CMK (cell line): ENCODE measurements around the gene GPHB5.
"Not testable (repeated sequence)": the region's sequence is repeated elsewhere in the genome, so short reads cannot be mapped to it uniquely, and the experiment has no call there.

Source experiments
- DNase-seq: peaks from one replicate; pipeline ENCODE4 v3.0.0-alpha.2; 2010; ENCODE audit warnings: low read depth

GPHB5 gene

DNA sequence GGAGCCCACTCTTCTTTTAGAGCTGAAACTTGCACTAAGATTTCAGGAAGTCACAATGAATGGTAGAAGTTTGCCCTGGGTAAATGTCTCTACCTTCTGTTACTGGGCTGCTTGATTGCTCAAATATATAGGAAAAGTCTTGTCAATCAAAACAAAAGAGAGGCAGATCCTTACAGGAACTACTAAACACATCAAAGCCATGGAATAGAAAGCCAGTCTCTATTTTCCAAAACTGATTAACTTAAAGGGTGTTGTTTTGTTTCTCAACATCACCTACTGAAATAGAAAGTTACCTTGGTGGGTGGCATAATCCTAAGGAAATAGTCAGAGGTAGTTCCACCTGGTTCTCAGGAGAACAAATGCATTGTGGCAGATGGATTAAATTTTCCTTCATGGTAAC, at the start of gene GPHB5:
GPHB5 (minus strand) TSS at position 101 of the 400 bp plus-strand sequence. CDS start 1,086 bp downstream, outside the sequence.
- no peak for DNase-seq

GRCh38 chr14:63367742-63368364, 49.1 kb upstream of the GPHB5 start:
- DNase-seq: no peak

DNA sequence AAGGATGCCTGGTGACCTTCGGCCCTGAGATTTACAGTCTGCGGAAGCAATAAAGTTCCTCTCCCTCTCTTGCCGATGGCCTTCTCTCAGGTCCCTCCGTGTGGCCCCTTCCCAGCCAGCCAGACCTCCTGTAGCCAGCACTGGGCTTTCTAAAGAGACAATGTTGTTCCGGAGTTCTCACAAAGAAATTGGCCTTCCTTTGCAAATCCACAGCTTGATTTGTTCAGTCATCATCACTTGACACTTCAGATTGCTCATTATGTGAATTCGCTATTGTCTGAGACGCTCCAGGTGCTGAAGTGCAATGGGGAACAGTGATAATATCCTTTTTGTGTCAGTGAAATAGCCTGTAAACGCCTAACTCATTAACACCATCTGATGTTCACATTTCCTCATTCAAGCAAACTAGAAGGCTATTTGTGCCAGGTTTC, 43.7 kb upstream of the GPHB5 start:
- no peak for DNase-seq

GRCh38 chr14:63361790-63362189, 43.1 kb upstream of the GPHB5 start:
- no peak for DNase-seq

DNA sequence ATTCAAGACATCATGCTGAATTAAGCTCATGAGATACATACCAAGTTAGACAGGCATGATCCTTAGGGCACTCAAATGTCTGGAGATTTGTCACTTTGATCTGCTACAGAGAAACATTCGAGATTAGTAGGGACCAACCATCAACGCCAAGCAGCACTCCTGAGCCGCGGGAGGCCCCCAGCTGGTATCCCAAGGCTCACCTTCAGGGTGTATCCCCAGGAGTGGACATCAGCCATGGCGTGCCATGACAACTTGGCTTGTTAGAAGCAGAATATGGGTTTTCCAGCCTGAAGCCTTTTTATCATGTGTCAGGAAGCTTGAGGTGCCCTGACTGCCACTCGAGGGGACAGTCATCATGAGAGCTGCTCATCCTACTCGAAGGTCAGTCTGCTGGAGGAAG, 39.1 kb upstream of the GPHB5 start:
- no peak for DNase-seq

- no peak for DNase-seq
Measured at GRCh38 chr14:63345826-63346225, 27.1 kb upstream of the GPHB5 start.

DNA sequence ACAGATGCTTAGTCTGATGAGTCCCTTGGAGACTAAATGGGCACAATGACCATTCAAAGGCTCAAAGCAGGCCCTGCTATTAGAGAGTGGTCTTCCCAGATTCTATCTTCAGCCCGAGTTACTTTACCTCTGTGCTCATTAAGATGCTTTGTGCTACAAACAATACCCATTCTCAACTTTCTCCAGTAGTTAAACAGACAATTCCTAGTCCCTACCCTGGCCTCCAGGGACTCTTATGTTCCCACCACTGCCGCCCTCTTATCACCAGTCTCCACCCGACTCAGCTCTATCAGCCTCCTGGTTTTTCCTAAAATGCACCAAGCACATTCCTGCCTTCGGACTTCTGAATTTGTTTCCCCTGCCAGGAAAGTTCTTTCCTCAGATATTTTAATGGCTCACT, 25.6 kb upstream of the GPHB5 start:
- DNase-seq: no peak

DNA sequence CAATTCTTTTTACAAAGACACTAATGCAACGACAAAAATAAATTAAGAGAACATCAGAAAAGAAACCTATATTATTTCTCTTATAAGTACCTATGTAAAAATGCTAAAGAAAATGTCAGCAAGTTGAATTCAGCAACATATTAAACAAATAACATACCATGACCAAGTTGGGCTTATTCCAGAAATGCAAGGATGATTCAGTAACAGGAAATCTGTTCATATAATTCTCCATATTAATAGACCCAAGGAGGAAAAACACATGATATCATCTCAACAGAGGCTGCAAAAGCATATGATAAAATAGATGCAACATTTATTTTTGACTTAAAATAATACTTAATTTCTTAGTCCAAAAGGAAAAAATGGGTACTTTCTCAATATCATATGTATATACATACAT, 25.1 kb upstream of the GPHB5 start:
- no peak for DNase-seq

GRCh38 chr14:63342371-63342770, 23.6 kb upstream of the GPHB5 start:
- DNase-seq: no peak

- no peak for DNase-seq
Measured at GRCh38 chr14:63328787-63329737, 10.3 kb upstream of the GPHB5 start.

- no peak for DNase-seq
Measured at GRCh38 chr14:63326840-63327239, 8.1 kb upstream of the GPHB5 start.

DNA sequence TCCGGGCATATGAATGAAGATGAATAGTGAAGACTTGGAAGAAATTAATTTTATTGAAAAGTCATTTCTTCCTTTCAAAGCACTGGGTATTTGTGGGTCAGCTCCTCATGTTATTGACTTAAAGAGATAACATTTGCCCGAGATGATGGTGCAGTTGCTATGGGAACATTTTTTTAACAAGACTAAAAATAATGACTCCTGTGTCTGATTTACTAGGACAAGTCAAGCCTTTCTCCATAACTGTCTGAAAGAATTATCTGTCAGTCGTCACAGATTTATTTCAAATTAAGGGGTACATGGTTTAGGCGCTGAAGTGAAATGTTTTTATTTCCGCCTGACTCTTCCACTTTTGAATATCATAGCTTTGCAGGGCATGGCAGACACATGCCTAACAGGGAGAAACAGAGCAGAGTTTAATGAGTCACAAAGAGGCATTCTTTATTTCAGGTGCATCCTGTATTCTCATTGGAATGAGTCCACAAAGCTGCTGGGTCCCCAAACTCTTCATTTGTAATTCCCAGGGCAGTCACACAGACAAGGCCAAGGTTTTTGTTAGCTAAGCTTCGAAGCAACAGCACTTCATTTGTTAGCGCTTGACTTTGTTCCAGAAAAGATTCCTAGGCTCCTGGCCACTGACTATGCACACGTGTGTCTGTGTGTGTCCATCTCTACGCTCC, 4.3 kb upstream of the GPHB5 start:
- DNase-seq: no peak

DNA sequence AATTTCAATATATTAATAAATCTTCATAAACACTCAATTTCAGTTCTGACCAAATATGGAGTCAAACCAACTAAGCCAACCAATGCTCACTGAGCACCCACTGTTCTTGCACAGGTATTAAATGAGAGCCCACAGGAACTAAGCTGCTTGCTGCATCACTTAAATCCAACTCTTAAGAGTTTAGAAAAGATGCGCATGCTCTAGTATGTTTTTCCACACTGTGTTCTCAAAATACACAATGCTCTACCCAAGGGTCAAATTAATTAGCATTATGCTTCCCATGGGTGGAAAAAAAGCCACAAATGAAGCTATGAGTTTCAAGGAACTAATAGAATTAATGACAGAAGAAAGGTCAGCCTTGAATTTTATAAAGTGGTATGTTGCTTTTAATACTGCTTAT, 3.7 kb upstream of the GPHB5 start:
- no peak for DNase-seq

- DNase-seq: no peak
Measured at GRCh38 chr14:63308723-63309317, 9.9 kb downstream of the GPHB5 start.

GRCh38 chr14:63304429-63304828, 14.3 kb downstream of the GPHB5 start:
- DNase-seq: not testable (repeated sequence)

GRCh38 chr14:63301891-63302534, 16.7 kb downstream of the GPHB5 start:
- no peak for DNase-seq

- DNase-seq: no peak
Measured at GRCh38 chr14:63300854-63301253, 17.9 kb downstream of the GPHB5 start.

DNA sequence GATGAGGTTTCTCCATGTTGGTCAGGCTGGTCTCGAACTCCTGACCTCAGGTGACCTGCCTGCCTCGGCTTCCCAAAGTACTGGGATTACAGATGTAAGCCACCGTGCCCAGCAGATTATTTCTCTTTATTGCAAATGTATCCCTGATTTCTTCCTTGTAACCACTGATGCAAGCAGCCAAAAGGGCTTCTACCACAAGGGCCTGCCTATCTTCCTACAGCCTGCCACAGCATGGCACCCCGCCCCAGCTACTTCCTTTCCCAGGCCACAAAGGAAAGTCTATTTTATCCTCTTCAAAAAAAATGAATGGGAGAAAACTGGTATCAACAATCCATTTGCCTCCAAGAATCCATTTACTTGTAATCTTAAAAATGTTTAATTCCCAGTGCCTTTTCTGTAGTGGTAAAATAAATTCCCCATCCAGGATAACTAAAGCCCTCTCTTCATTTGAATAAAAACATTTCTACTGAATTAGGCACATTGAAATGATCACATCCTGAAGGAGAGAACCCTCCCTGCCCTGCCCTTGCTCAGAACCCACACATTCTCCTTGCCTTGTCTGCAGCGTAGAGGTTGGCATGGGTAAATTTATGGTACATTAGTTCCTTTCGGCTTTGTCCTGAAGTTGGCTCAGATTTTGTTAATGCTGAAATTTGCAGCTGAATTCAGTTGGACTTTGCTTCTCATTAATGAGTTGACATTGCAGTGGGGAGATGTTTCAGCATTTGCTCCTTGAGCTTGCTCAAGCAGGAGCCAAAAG, 19.2 kb downstream of the GPHB5 start:
- DNase-seq: no peak

GRCh38 chr14:63297372-63298063, 21.2 kb downstream of the GPHB5 start:
- DNase-seq: no peak

DNA sequence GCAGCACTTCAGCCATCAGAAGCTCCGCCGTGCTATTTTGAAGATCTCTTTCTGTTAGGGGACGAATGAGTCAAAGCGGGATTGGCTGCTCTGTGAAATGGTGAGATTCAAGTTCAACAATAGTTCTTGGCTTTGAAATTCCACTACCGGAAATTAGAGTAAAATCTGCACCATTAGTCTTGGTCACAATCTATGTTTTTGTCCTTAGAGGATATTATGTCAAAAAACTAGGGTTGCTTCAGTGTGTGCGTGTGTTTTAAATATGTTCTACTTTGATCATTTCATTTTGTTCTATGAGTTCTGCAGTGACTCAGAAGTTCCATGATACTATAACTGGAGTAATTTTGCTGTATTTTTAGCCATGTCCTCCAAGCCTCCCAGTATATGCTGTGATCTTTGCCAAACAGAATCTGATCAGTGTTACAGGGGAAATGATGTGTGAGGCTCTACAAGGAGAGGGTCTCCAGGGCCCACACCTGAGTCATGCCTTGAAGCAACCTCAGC, 22.6 kb downstream of the GPHB5 start:
- no peak for DNase-seq
